Measurements from ENCODE around the gene SEMA4A.

DNA sequence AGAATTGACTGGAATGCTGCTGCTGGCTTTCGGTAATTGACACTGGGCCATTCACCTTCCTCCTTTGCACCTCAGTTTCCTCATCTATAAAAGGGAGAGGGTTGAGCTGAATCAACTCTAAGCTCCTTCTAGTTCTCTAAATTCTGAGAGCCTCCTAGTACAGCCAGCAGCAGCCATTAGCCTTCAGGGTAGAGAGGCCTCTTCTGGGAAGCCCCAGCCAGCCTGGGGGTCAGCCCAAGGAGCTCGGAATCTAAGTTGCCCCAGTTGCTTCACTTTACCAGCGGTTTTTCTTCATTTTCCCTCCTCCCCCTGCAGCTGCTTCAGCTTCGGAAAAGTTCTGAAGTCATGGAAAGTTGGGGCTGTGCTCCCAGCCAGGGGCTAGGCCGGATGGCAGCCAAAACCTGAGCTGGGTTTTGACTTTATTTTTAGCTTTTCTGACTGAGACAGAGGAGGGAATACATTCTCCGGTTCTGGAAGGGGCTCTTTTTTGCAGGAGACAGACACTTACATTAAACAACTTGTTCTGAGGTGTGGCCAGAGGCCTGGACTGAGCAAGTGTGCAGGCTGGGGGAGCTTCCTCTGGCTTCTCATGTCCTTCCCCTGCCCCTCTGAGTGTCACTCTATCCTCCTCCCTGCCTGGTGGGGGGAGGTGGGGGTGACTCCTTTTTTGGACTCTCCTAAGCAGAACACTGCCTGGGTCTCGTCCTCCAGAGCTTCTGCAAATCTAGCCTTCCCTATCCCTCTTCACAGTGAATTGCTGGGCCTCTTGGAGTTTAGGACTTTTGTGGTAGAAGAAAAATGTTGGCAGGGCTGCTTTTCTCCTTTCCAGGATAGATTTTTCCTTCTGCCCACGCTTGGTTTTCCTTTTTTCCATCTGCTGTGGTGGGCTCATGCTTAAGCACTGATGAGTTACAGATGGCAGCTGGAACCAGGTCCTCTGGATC, 24.5 kb upstream of the SEMA4A start:
- TF ChIP-seq CTCF (conservative IDR thresholded peaks at IDR 0.05 in 1 of 2, IDR thresholded peaks at IDR 0.05 in 1 of 2; ENCODE audit: low read depth in 1 of 2, low read length in 2 of 2) (no peak), EZH2 (IDR thresholded peaks at IDR 0.05; ENCODE audit: low read length, missing control alignments) (no peak)
